GM19452 (cell line): ENCODE results near the gene ARHGAP29.

Experiments used
- ATAC-seq: cut with Tn5 transposase; IDR thresholded peaks from one replicate; pipeline ENCODE4 v1.9.1; 2021; ENCODE audit not compliant: unreplicated experiment

Gene ARHGAP29

GRCh38 chr1:94236630-94237290 lies 624 bp downstream of the ARHGAP29 start:
- ATAC-seq: peak; percentile 26

GRCh38 chr1:94236013-94236491 lies 1.3 kb downstream of the ARHGAP29 start:
- ATAC-seq: no peak

DNA sequence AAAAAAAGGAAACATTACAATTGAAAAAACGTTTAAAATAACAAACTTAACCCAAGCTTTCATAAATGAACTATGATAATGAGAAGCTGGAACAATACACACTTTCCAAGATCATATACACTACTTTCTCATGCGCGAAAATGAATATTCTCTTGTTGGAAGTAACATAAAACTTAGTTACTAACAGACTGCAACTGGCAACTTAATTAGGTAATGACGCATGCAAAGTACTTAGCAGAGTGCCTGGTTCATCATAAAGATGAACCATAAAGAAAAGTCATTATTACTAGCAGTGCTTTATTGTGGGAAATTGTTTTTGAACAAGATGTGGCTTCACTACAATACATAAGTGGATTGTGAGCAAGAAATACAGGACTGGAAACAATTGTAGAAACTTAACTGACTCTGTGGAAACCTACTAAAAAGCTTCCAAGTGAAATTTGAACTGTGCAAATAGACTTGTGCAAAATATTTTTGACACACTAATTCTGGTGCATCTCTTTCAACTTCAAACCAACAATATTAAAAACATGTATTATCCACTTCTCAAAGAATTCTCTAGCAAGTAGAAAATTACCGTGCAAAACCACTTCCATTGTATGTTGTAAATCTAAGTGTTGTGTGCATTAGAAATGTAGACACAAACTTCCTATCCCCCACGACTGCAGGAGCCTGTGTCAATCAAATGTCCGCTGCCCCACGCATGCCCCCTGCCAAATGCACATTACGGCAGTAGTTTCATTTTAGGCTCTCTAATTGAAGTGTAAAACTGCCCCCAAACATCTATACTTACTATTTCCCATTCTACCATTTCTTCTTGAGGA lies 2.0 kb downstream of the ARHGAP29 start:
- no peak for ATAC-seq

DNA sequence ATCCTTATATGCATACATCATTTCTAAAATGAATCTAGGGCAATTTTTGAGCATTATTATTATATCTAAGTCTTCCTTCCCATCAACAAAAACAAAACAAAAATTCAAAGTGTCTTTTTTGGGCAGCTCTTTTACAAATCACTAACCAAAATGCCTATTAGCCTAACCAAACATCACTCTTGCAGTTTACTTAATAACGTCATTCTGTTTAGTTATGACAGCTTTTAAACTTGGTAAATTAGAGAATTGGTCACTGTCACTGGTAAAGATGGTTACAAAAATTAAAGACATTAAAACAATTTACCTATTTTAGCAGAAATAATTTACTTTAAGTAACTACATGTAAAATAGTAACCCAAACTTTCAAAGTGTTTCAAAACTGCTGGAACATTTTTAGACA lies 2.8 kb downstream of the ARHGAP29 start:
- no peak for ATAC-seq

DNA sequence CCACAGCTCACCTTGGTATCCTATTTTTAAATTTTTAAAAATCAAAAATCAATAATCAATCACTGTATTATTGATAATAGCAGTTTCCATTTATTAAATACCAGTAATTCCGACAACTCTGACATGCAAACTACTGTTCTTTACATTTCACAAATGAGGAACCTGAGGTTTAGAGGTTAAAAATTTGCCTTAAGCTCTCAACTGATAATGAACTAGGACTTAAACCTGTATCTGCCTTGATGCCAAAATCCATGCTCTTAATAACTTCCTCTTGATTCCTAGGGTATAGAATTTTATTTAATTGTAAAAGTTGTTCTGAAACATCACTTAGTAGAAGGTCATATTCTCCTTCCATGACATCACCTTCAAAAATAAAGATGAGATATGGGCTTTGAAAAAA lies 5.6 kb downstream of the ARHGAP29 start:
- ATAC-seq: no peak

DNA sequence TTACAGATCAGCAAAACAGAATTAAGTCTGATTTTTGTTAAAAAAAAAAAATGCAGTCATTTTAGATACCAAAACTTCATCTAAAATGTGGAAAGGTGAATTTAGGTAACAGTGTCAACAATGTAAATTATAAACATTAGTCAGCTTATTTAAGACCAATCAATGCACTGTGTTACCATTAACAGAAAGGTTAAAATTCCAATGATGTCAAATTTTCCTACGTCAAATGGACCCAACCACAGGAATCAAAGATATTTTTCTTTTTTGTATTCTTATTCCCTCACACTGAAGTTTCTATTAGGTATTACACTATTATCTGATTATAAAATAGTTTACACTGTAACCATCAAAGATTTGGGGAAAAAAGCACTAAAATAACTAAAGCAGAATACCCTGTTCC lies 6.5 kb downstream of the ARHGAP29 start:
- ATAC-seq: no peak

DNA sequence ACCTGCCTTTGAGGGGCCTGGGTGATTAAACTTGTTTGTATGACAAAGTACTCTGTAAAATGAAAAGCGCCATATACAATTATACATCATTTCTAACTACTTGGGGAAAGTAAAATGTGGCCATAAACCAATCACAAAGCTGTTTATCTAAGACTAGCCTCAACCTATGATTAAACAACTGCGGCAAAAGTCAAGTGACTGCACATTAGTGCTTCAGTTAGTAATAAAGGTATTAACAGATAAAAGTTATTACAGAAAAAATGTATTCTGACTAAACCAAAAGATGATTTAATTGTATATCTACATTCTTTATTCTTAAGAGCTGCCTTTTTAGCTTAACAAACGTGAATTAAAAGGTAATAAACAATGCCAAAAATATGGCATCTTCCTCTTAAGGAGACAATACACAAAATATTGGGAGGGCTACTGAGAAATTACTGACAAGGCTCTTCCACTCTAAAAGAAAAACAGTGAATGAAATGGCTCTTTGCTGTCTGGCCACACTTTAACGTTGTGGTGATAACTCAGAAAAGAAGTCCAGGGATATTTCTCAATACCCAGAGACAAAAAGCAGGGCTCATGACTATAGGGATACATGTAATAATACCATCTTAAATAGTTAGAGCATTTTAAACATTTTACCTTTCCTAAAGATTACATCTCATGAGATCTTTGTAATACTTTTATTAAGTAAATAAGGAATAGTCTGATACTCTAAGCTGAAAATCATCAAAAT lies 8.6 kb downstream of the ARHGAP29 start:
- ATAC-seq: no peak

DNA sequence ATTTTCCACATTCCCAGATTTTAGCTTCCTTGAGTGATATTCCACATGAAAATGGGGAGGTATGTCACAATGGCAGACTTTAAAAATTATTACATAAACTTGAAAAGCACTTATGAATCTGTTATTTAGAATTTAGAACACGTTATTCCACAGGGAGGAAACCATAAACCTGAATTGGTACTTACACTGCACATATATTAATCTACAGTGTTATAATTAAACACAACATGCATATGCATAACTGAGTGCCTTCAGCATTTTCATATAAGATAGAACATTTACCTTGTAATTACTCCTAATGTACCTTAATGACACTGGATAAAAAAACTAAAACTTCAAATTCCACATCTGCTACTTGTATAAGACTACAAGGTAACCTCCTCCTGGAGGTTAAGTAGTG lies 9.8 kb downstream of the ARHGAP29 start:
- ATAC-seq: no peak

- no peak for ATAC-seq
Measured at GRCh38 chr1:94225845-94226244, 11.5 kb downstream of the ARHGAP29 start.

- ATAC-seq: no peak
Measured at GRCh38 chr1:94218332-94218731, 19.1 kb downstream of the ARHGAP29 start.

DNA sequence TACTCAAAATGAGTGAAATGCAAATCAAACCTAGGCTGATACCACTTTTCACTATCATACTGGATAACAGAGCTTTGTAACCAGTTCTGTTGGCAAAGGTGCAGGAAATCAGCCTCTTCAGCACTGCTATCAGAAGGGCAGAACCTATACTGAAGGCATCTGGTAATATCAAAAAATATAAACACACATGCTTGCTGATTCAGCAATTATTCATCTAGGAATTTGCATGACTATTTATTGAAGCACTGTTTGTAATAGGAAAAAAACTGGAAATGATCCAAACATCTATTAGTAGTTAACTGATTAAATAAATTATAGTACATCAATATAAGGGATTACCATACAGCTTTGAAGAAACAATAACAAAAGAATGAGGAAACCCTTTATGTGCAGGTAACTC lies 21.4 kb downstream of the ARHGAP29 start:
- ATAC-seq: no peak

DNA sequence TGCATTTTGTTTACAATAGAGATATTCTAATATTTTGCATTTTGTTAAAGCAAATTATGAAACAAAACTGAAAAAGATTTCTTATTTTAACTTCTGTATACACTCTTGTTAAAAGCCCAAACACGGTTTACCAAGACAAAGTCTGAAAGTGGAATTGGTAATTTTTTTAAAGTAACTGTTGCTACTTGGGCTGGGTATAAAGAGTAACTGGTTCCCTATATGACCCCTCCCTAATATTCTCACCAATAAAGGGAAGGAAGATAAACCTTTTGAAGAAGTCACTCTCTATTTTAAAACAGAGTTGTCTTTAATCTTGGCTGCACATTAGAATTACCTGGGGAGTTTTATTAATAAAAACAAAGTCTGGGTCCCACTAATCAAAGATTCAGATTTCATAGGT lies 27.4 kb downstream of the ARHGAP29 start:
- no peak for ATAC-seq

DNA sequence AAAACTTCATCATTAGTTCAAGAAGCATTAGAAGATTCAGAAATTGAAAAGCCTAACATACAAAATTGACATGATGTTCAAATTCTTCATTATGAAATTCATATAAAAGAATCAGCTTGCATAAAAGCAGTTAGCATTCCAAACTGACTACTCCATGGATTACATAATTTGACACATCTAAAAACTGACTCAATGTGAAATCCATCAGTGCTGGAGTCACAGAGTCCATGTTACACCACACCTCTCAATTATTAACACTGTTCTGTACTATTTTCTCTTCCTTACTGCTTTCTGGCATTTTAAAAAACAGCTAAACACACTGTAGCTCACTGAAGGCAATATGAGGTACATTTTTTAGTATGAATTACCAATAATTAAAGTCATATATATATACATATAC lies 28.0 kb downstream of the ARHGAP29 start:
- ATAC-seq: no peak

GRCh38 chr1:94207695-94208094 lies 29.7 kb downstream of the ARHGAP29 start:
- ATAC-seq: no peak

DNA sequence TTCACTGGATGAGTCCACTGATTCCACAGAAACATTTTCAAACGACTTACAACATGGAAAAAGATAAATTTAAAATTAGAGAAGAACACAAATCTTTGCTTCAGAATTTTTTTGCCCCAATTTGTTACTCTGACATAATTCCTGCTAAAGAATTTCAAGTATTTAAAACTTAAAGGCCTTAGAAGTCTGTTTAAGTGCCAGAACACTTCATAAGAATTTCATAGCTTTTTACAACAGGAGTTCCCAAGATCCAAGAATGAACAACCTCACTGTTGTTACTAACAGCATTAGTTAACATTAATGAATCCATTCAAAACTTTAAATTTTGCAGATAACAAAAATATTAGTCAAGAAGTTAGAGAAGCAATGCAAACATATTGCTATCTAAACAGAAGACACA lies 31.7 kb downstream of the ARHGAP29 start:
- no peak for ATAC-seq

DNA sequence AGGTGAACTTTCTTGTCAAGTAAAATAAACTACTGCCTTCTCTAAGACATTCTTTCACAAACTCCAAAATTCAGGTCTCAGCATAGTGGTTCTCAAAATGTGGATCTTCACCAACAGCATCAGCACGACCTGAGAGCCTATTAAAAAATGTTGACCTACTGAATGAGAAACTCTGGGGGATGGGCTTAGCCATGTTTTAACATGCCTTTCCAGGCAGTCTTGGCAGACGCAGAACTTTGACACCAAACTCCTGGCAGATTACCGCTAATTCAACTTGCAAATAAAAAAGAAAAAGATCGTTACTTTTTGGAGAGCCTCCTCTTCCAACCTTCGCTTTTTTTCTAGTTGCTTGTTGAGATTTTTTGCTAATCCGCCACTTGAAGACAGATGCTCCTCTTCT lies 35.1 kb downstream of the ARHGAP29 start:
- ATAC-seq: no peak

GRCh38 chr1:94199398-94199797 lies 38.0 kb downstream of the ARHGAP29 start:
- no peak for ATAC-seq

DNA sequence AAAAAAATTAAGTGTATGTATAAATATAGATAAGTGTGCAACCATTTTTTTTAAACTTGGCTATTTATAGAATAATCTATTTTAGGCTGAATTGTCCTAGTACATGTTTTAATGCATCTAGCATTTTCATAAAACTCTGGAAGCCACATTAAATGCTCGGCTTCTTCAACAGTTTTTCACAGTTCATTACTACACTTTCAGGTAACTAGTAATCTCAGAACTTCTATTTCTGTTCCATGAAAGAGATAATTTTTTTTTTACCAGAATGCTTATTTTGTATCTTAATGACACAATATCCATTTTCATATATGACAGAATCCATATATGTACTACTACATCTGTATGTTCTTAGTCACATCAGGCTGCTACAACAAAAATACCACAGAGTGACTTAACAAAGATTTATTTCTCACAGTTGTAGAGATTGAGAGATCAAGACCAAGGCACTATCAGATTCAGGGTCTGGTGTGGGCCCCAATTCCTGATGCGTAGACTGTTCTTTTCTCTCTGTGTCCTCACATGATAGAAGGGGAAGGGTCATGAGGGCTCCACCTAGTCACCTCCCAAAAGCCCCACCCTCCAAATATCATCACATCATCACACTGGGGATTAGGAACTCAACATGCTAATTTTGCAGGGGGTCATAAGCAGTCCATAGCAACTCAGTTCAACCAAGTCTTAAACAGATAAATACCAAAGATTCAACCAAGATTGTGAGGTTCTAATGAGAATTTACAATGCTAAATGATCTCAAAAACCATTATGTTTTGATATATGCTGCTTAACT lies 43.1 kb downstream of the ARHGAP29 start:
- ATAC-seq: no peak

DNA sequence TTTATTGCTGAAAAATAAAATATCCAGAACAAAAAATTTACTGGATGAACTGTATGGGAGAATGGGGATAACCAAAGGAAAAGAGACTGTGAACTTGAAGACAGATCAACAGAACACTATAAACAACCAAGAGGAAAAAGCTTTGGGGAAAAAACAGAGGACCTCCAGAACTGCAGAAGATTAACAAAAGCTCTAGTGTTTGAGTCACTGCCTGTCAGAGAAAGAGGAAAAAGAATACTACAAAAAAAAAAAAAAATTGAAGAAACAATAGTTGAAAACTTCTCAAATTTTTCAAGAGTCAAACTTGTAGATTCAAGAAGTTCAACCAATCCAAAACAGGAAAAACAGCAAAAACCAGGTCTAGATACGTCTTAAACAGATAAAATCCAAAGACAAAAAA lies 44.3 kb downstream of the ARHGAP29 start:
- no peak for ATAC-seq

DNA sequence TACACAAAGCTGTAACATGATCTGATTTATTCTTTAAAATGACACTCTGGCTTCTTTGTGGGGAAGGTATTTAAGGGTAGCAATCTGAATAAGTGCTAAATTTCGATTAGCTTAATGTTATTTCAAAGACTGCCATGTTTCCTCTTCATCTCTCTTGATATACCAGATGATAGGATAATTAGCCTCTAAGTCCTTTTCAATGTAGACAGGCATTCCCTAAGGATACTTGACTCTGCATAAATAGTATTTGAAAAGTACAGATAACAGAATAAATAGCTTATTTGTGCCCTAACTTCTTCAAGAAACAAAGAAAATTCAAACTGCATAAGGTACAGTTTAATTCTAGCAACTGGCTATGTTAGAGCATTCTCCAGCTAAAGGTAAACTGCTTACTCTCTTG lies 46.2 kb downstream of the ARHGAP29 start:
- ATAC-seq: no peak

GRCh38 chr1:94186946-94187345 lies 50.4 kb downstream of the ARHGAP29 start:
- no peak for ATAC-seq
